GM21423 (cell line): ENCODE measurements around the gene C1QA.

Experiments used
- ATAC-seq: cut with Tn5 transposase; IDR thresholded peaks from one replicate; pipeline ENCODE4 v1.9.1; 2021; ENCODE audit warnings: mild to moderate bottlenecking, moderate library complexity; ENCODE audit not compliant: unreplicated experiment

C1QA gene

GRCh38 chr1:22612671-22613571 lies 23.5 kb upstream of the C1QA start:
- no peak for ATAC-seq

DNA sequence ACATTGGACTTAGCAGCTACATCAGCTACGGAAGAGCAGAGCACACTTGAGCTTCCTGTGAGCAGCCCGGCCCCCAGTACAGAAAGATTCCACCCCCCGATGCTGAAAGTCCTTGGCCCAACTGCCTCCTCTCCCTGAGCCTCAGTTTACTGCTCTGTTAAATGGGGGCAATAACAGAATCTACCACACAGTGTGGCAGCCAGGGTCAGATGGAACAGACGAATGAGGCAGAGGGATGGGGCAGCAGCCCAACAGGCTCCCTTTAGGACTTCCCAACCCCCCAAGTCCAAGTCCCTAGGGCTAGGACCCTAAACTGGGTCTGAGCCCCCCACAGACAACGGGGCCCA lies 22.9 kb upstream of the C1QA start:
- no peak for ATAC-seq

- ATAC-seq = no peak
Measured at GRCh38 chr1:22613951-22614350, 22.5 kb upstream of the C1QA start.

GRCh38 chr1:22615886-22616285 lies 20.5 kb upstream of the C1QA start:
- no peak for ATAC-seq

GRCh38 chr1:22616571-22616970 lies 19.9 kb upstream of the C1QA start:
- ATAC-seq = no peak

GRCh38 chr1:22618056-22618455 lies 18.4 kb upstream of the C1QA start:
- ATAC-seq = no peak

DNA sequence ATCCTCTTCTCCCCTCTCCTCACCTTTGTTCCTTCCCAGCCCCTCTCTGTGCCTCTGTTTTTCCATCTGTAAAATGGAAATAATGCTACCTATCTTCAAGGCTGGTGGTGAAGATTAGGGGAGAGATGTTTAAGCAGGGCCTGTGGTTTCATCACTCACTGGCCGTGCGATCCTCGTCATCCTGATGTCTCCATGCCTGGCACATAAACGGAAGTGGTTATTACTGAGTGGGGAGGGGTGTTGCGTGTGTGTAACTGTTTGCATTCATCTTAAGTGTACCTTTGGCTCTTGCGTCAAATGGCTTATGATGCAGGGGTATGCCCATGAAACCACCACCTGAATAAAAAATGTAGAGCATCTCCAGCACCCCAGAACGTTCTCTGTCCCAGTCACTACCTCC lies 17.2 kb upstream of the C1QA start:
- ATAC-seq = no peak

DNA sequence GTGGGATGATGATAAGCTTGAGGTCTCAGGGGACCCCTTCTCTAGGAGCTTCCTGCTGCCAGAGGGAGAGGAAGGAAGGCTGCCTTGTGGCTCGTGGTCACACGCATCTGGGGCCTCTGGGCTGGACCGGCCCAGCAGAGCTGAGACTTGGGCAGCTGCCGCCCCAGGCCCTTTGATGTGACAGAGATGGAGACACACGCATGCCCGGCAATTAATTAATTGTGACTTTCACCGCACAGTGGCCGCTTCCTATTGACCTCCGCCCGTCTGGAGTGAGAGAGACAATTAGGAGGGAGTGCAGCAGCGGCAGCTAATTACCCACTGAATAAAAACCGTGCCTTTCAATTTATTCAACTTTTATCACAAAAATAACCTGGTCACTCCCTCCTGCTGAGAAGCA lies 16.6 kb upstream of the C1QA start:
- ATAC-seq = no peak

DNA sequence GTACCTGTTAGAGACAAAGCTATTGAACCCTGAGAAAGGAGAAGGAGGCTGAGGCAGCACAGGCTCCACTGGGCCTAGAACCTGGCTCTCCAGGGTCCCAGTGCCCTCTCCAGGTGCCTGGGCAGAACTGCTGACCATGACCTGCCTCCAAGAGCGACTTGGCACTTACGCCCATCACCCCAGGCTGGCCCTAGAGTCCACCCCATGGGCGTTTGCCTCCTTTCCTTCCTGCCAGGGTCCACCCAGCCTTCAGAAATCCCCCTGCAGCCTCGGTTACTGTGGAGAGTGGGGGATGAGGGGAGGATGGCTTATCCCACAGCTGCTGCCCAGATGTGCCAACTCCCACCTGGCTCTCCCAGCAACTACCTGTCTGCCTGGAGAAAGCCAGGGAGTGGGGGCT lies 14.7 kb upstream of the C1QA start:
- ATAC-seq = no peak

- no peak for ATAC-seq
Measured at GRCh38 chr1:22625262-22625925, 11.0 kb upstream of the C1QA start.

GRCh38 chr1:22626237-22627157 lies 9.9 kb upstream of the C1QA start:
- no peak for ATAC-seq

DNA sequence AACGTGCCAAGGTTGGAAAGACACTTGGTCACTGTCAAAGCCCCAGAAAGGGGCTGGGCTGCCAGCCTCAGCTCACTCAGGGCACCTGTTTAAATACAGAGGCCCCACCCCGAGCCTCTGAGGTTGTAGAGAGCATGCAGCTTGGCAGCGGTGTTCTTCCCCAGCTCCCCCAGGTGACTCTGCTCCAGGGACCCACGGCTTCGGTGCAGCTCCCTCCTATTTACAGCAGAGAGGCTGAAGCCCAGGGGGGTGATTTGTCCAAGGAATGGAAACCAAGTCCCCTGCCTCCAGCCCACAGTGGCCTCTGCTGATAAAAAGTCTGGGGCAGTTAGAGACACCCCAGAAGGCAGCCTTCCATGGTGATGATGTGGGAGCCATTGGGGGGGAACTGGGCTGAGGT lies 9.1 kb upstream of the C1QA start:
- ATAC-seq = no peak

GRCh38 chr1:22628698-22629444 lies 7.6 kb upstream of the C1QA start:
- no peak for ATAC-seq

DNA sequence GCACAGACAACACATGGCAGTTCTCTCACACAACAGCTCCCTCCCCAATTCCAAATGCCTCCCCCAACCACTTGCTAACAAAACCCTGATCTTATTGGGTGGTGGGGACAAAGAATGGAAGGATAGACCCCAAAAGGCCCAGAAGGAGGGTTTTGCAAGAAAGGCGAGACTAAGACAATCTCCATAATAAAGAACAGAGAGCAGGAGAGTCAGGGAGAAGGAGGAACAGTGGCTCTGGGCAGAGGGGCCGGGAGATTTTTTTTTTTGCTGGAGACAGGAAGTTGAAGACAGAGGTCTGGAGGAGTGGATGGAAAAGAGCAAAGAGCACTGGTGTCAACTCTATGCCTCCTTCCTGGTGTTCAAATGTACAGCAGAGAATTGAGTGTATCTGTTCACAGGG lies 6.5 kb upstream of the C1QA start:
- no peak for ATAC-seq

- ATAC-seq = no peak
Measured at GRCh38 chr1:22633697-22634463, 2.5 kb upstream of the C1QA start.

GRCh38 chr1:22635436-22635835 lies 992 bp upstream of the C1QA start:
- ATAC-seq = no peak

GRCh38 chr1:22636927-22637326 lies 499 bp downstream of the C1QA start:
- ATAC-seq = no peak

GRCh38 chr1:22637907-22638445 lies 1.5 kb downstream of the C1QA start:
- ATAC-seq = no peak

- no peak for ATAC-seq
Measured at GRCh38 chr1:22638476-22639234, 2.2 kb downstream of the C1QA start.
